Measurements from ENCODE around the gene ANKRD1.

The ANKRD1 gene

DNA sequence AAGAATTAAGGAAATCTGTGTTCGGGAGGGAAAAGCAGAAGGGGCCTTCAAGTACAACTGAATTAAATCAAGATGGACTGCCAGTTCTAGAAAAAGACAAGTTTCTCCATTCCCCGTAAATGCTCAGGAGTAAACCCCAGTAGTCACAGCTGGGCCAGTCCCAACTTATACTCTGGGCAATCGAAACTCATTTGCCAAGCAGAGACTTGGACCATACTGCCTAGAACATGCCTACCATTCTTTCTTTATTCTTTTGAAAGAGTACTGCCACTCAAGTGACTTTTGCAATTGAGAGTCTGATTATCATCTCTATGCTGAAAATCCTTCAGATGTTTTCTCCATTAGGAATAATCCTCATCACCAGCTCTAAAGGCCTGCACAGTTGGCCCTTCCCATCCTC lies 27.7 kb downstream of the ANKRD1 start:
- Histone ChIP-seq H3K9me3 (ENCODE audit: insufficient read depth, low read length) (no peaks in the 10 kb centered on the region), H3K36me3 (ENCODE audit: low read length) (peaks cover 23% of the 10 kb centered on the region; the same call in 1 of the 2 replicates), H3K9ac (ENCODE audit: low read length) (no peak overlapping the region), H3K4me2 (ENCODE audit: low read depth, low read length, poor library complexity, severe bottlenecking) (no peak overlapping the region), H2AFZ (ENCODE audit: low read depth, low read length, severe bottlenecking) (no peak overlapping the region), H4K20me1 (ENCODE audit: low read depth, low read length) (0 out of 2 replicates have a peak, but pooled peaks cover 6% of the 10 kb centered on the region), H3K27ac (ENCODE audit: low read depth, low read length) (no peak overlapping the region), H3K9me2 (replicated peaks; ENCODE audit: insufficient read depth, low read length) (no peaks in the 10 kb centered on the region), H3F3A (ENCODE audit: insufficient read depth) (no peaks in the 10 kb centered on the region), H3K4me3 (ENCODE audit: insufficient read depth, low read length, poor library complexity, severe bottlenecking) (no peak overlapping the region), H3K27me3 (ENCODE audit: low read length) (no peaks in the 10 kb centered on the region), H3K79me2 (ENCODE audit: insufficient read depth, low read length) (no peaks in the 10 kb centered on the region)
- TF ChIP-seq EZH2phosphoT487 (conservative IDR thresholded peaks at IDR 0.05; ENCODE audit: low read length) = no peak
- TF ChIP-seq, protein P1, sequence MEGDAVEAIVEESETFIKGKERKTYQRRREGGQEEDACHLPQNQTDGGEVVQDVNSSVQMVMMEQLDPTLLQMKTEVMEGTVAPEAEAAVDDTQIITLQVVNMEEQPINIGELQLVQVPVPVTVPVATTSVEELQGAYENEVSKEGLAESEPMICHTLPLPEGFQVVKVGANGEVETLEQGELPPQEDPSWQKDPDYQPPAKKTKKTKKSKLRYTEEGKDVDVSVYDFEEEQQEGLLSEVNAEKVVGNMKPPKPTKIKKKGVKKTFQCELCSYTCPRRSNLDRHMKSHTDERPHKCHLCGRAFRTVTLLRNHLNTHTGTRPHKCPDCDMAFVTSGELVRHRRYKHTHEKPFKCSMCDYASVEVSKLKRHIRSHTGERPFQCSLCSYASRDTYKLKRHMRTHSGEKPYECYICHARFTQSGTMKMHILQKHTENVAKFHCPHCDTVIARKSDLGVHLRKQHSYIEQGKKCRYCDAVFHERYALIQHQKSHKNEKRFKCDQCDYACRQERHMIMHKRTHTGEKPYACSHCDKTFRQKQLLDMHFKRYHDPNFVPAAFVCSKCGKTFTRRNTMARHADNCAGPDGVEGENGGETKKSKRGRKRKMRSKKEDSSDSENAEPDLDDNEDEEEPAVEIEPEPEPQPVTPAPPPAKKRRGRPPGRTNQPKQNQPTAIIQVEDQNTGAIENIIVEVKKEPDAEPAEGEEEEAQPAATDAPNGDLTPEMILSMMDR (IDR thresholded peaks at IDR 0.05; ENCODE audit: insufficient read depth, low read length, poor library complexity, severe bottlenecking) = no peak

- Histone ChIP-seq H3K36me3 (ENCODE audit: low read length) (peaks cover 23% of the 10 kb centered on the region; the same call in 1 of the 2 replicates), H3K4me2 (ENCODE audit: low read depth, low read length, poor library complexity, severe bottlenecking) (no peak overlapping the region)
- TF ChIP-seq, protein P1 (IDR thresholded peaks at IDR 0.05; ENCODE audit: insufficient read depth, low read length, poor library complexity, severe bottlenecking) = no peak
- no peak for TF ChIP-seq EZH2phosphoT487 (conservative IDR thresholded peaks at IDR 0.05; ENCODE audit: low read length)
These were observed 30.5 kb downstream of the ANKRD1 start for GRCh38 chr10:90890347-90890746.

DNA sequence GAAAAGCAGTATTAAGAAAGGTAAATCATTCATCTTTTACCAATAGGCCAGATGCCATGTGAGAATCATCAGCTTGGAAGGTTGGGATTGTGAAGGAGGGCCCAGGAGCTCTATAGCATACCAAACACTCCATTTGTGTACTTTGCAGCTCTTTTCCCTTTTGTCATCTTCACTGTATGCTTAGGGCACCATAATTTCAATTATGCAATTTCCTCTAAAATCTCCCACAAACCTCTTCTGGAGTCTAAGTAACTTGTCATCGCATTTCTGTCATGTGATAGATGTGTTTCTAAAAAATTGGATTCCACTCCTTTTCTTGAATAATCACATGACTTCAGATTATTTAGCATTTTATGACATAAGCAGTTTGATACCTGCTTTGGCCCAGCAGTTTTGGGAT lies 31.3 kb downstream of the ANKRD1 start:
- H3K79me2 ChIP-seq (ENCODE audit: insufficient read depth, low read length) = no peaks in the 10 kb centered on the region
- H3K4me2 ChIP-seq (ENCODE audit: low read depth, low read length, poor library complexity, severe bottlenecking) = no peak overlapping the region
- no peak for TF ChIP-seq EZH2phosphoT487 (conservative IDR thresholded peaks at IDR 0.05; ENCODE audit: low read length)
- TF ChIP-seq, protein P1 (IDR thresholded peaks at IDR 0.05; ENCODE audit: insufficient read depth, low read length, poor library complexity, severe bottlenecking) = no peak
- H4K20me1 ChIP-seq (ENCODE audit: low read depth, low read length) = no peaks in the 10 kb centered on the region
- no peak overlapping the region for H3K4me3 ChIP-seq (ENCODE audit: insufficient read depth, low read length, poor library complexity, severe bottlenecking)
- H3K36me3 ChIP-seq (ENCODE audit: low read length) = peaks cover 24% of the 10 kb centered on the region; the same call in 1 of the 2 replicates
- H3F3A ChIP-seq (ENCODE audit: insufficient read depth) = no peaks in the 10 kb centered on the region
- H3K27me3 ChIP-seq (ENCODE audit: low read length) = no peaks in the 10 kb centered on the region
- no peak overlapping the region for H3K9ac ChIP-seq (ENCODE audit: low read length)
- H3K9me3 ChIP-seq (ENCODE audit: insufficient read depth, low read length) = no peaks in the 10 kb centered on the region
- no peak overlapping the region for H3K27ac ChIP-seq (ENCODE audit: low read depth, low read length)
- H2AFZ ChIP-seq (ENCODE audit: low read depth, low read length, severe bottlenecking) = no peak overlapping the region
- no peaks in the 10 kb centered on the region for H3K9me2 ChIP-seq (replicated peaks; ENCODE audit: insufficient read depth, low read length)

More at GRCh38 chr10:90890347-90890746, 30.5 kb downstream of the ANKRD1 start:
- no peaks in the 10 kb centered on the region for H3K79me2 ChIP-seq (ENCODE audit: insufficient read depth, low read length)
- H3K9me2 ChIP-seq (replicated peaks; ENCODE audit: insufficient read depth, low read length) = no peaks in the 10 kb centered on the region
- H4K20me1 ChIP-seq (ENCODE audit: low read depth, low read length) = 0 out of 2 replicates have a peak, but pooled peaks cover 6% of the 10 kb centered on the region
- no peak overlapping the region for H3K9ac ChIP-seq (ENCODE audit: low read length)
- no peak overlapping the region for H3K27ac ChIP-seq (ENCODE audit: low read depth, low read length)
- no peaks in the 10 kb centered on the region for H3K27me3 ChIP-seq (ENCODE audit: low read length)
- H2AFZ ChIP-seq (ENCODE audit: low read depth, low read length, severe bottlenecking) = no peak overlapping the region
- H3K9me3 ChIP-seq (ENCODE audit: insufficient read depth, low read length) = no peaks in the 10 kb centered on the region
- H3F3A ChIP-seq (ENCODE audit: insufficient read depth) = no peaks in the 10 kb centered on the region
- H3K4me3 ChIP-seq (ENCODE audit: insufficient read depth, low read length, poor library complexity, severe bottlenecking) = no peak overlapping the region

All from SU-DHL-6 (cell line).